Measurements from ENCODE around the gene PDHX. TPM values are rescaled to one million over a fixed set of nuclear protein-coding genes. Genes with fewer than 3 reads are reported as not detected.

The PDHX gene
- total and polyA plus RNA-seq, 4 donors = 45.9 to 51.1 (median 47.0) TPM

GRCh38 chr11:34926101-34926830, 9.8 kb downstream of the PDHX start:
- H3K27ac ChIP-seq (ENCODE audit: low read depth, low read length) = no peak overlapping the region
- no peaks in the 10 kb centered on the region for H3K9me3 ChIP-seq (ENCODE audit: control insufficient read depth, insufficient read depth, low read length)
- no peaks in the 10 kb centered on the region for H3K27me3 ChIP-seq (ENCODE audit: control insufficient read depth, insufficient read depth, low read length)
- DNase-seq (ENCODE audit: low read depth in 4 of 6, low spot score in 6 of 6) = peak in 5 of 6 donors; percentile 42 to 93 (median 54)
- H3K4me3 ChIP-seq (ENCODE audit: low read depth, low read length) = no peak overlapping the region
- no peaks in the 10 kb centered on the region for H3K4me1 ChIP-seq (ENCODE audit: control insufficient read depth, insufficient read depth, low read length)
- WGBS (ENCODE audit: insufficient coverage) = no CpG with 5 or more reads among the region's 2 CpGs
- H3K36me3 ChIP-seq (ENCODE audit: control insufficient read depth, insufficient read depth, low read length) = no peaks in the 10 kb centered on the region

GRCh38 chr11:34926831-34927132, 10.4 kb downstream of the PDHX start:
- DNase-seq (ENCODE audit: low read depth in 4 of 6, low spot score in 6 of 6) = no peak
- Histone ChIP-seq H3K4me3 (ENCODE audit: low read depth, low read length) (no peak overlapping the region), H3K27me3 (ENCODE audit: control insufficient read depth, insufficient read depth, low read length) (no peaks in the 10 kb centered on the region), H3K36me3 (ENCODE audit: control insufficient read depth, insufficient read depth, low read length) (no peaks in the 10 kb centered on the region), H3K9me3 (ENCODE audit: control insufficient read depth, insufficient read depth, low read length) (no peaks in the 10 kb centered on the region), H3K27ac (ENCODE audit: low read depth, low read length) (no peak overlapping the region), H3K4me1 (ENCODE audit: control insufficient read depth, insufficient read depth, low read length) (no peaks in the 10 kb centered on the region)

DNA sequence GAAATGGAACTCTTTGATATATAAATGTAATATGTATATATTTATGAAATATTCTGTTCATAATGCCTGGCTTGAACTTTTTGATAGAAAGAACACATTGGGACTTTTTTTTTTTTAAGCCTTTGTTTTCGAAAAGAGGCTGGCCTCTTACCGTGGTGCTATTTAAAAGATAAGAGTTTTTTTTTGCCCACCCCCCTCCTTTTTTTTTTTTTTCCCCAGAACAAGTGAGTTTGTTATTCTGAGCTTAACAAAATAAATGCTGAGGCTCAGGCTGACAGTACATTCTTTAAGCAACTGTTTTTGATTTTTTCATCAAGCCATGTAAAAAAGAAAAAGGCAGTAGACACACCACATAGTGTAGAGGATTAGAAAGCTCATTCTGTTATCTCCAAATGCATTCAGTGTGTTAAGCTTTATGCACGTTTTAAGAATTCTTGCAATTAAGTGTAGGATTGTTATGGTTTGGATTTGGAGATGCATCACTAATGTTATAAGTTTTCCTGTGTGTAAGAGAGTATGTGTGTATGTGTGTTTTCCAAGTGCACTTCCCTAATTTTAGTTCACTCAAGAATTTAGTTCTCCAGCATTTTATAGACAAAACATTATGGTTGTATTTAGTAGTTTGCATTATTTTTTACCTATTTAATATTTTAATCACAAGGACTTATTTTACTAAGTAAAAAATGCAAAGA, 12.0 kb downstream of the PDHX start:
- Histone ChIP-seq H3K27me3 (ENCODE audit: control insufficient read depth, insufficient read depth, low read length) (no peaks in the 10 kb centered on the region), H3K36me3 (ENCODE audit: control insufficient read depth, insufficient read depth, low read length) (no peaks in the 10 kb centered on the region), H3K9me3 (ENCODE audit: control insufficient read depth, insufficient read depth, low read length) (no peaks in the 10 kb centered on the region), H3K4me1 (ENCODE audit: control insufficient read depth, insufficient read depth, low read length) (no peaks in the 10 kb centered on the region), H3K4me3 (ENCODE audit: low read depth, low read length) (no peak overlapping the region), H3K27ac (ENCODE audit: low read depth, low read length) (no peak overlapping the region)
- DNase-seq (ENCODE audit: low read depth in 4 of 6, low spot score in 6 of 6) = no peak
- no CpG with 5 or more reads among the region's 3 CpGs for WGBS (ENCODE audit: insufficient coverage)

- H3K36me3 ChIP-seq (ENCODE audit: control insufficient read depth, insufficient read depth, low read length) = no peaks in the 10 kb centered on the region
- no peaks in the 10 kb centered on the region for H3K27me3 ChIP-seq (ENCODE audit: control insufficient read depth, insufficient read depth, low read length)
- no peak for DNase-seq (ENCODE audit: low read depth in 4 of 6, low spot score in 6 of 6)
- no peaks in the 10 kb centered on the region for H3K4me1 ChIP-seq (ENCODE audit: control insufficient read depth, insufficient read depth, low read length)
- H3K4me3 ChIP-seq (ENCODE audit: low read depth, low read length) = no peak overlapping the region
- no peaks in the 10 kb centered on the region for H3K9me3 ChIP-seq (ENCODE audit: control insufficient read depth, insufficient read depth, low read length)
- WGBS (ENCODE audit: insufficient coverage) = 80% methylated on average over 1 of the region's 7 CpGs
- no peak overlapping the region for H3K27ac ChIP-seq (ENCODE audit: low read depth, low read length)
These were observed 12.7 kb downstream of the PDHX start for GRCh38 chr11:34928960-34929680.

GRCh38 chr11:34929794-34930763, 13.7 kb downstream of the PDHX start:
- 93% methylated on average over 10 of the region's 11 CpGs for WGBS (ENCODE audit: insufficient coverage)
- H3K36me3 ChIP-seq (ENCODE audit: control insufficient read depth, insufficient read depth, low read length) = no peaks in the 10 kb centered on the region
- DNase-seq (ENCODE audit: low read depth in 4 of 6, low spot score in 6 of 6) = no peak
- no peaks in the 10 kb centered on the region for H3K9me3 ChIP-seq (ENCODE audit: control insufficient read depth, insufficient read depth, low read length)
- no peak overlapping the region for H3K4me3 ChIP-seq (ENCODE audit: low read depth, low read length)
- H3K27ac ChIP-seq (ENCODE audit: low read depth, low read length) = no peak overlapping the region
- H3K4me1 ChIP-seq (ENCODE audit: control insufficient read depth, insufficient read depth, low read length) = no peaks in the 10 kb centered on the region
- H3K27me3 ChIP-seq (ENCODE audit: control insufficient read depth, insufficient read depth, low read length) = no peaks in the 10 kb centered on the region

- no peak overlapping the region for H3K4me3 ChIP-seq (ENCODE audit: low read depth, low read length)
- peaks cover 4% of the 10 kb centered on the region for H3K36me3 ChIP-seq (ENCODE audit: control insufficient read depth, insufficient read depth, low read length)
- H3K27ac ChIP-seq (ENCODE audit: low read depth, low read length) = no peak overlapping the region
- WGBS (ENCODE audit: insufficient coverage) = 93% methylated on average over 4 of the region's 6 CpGs
- no peak for DNase-seq (ENCODE audit: low read depth in 4 of 6, low spot score in 6 of 6)
- H3K27me3 ChIP-seq (ENCODE audit: control insufficient read depth, insufficient read depth, low read length) = no peaks in the 10 kb centered on the region
- H3K9me3 ChIP-seq (ENCODE audit: control insufficient read depth, insufficient read depth, low read length) = no peaks in the 10 kb centered on the region
- no peaks in the 10 kb centered on the region for H3K4me1 ChIP-seq (ENCODE audit: control insufficient read depth, insufficient read depth, low read length)
These were observed 20.7 kb downstream of the PDHX start for GRCh38 chr11:34936945-34937629.

DNA sequence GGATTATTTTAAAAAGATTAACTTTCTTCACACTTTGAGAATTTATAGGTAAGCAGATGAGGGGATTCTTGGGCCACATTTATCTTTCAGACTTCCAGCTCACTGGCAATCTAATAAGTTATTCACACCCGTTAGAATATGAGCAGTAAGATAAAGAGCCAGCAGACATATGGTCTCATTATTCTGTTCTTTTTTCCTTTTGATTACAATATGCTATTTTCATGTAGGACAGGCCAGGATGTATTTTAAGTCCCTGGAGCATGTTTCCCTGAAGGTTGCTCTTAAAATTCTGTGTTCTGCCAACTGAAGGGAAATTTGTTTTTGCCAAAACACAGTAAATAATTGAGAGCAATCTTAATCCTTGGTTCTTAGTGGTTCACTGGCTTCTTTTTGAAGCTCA, 22.2 kb downstream of the PDHX start:
- H3K27ac ChIP-seq (ENCODE audit: low read depth, low read length) = no peak overlapping the region
- WGBS (ENCODE audit: insufficient coverage) = no CpG with 5 or more reads among the region's 1 CpG
- peak in 2 of 6 donors; percentile 22 to 67 for DNase-seq (ENCODE audit: low read depth in 4 of 6, low spot score in 6 of 6)
- no peaks in the 10 kb centered on the region for H3K27me3 ChIP-seq (ENCODE audit: control insufficient read depth, insufficient read depth, low read length)
- no peak overlapping the region for H3K4me3 ChIP-seq (ENCODE audit: low read depth, low read length)
- H3K36me3 ChIP-seq (ENCODE audit: control insufficient read depth, insufficient read depth, low read length) = peaks cover 4% of the 10 kb centered on the region
- H3K4me1 ChIP-seq (ENCODE audit: control insufficient read depth, insufficient read depth, low read length) = no peaks in the 10 kb centered on the region
- H3K9me3 ChIP-seq (ENCODE audit: control insufficient read depth, insufficient read depth, low read length) = no peaks in the 10 kb centered on the region

DNA sequence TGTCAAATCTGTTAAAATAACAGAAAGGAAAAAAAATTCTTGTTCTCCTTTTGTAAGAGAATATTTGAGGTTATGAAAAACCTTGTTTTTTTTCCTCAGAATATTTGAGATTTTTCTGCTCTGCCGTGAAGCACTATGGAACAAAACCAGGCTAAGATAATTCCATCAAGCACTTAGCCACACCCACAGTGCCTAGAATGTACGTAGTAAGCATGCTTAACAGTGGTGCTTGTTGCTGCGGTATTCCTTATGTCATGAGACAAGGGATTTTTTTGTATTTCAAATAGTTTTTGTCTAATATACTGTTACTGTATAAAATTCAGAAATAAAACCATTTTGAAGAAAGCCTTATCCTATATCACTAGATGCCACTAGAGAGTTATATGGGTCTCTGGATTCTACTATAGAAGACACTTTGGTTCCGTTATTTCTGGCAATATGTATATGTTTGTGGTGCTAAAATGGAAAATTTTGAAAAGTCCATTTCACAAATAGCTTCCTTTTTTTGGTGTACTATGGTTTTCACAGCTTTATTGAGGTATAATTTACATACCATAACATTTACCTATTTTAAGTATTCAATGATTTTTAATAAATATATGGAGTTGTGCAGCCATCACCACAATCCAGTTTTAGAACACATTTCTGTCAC, 23.7 kb downstream of the PDHX start:
- Histone ChIP-seq H3K27me3 (ENCODE audit: control insufficient read depth, insufficient read depth, low read length) (no peaks in the 10 kb centered on the region), H3K9me3 (ENCODE audit: control insufficient read depth, insufficient read depth, low read length) (no peaks in the 10 kb centered on the region), H3K4me1 (ENCODE audit: control insufficient read depth, insufficient read depth, low read length) (no peaks in the 10 kb centered on the region), H3K4me3 (ENCODE audit: low read depth, low read length) (no peak overlapping the region), H3K36me3 (ENCODE audit: control insufficient read depth, insufficient read depth, low read length) (peaks cover 4% of the 10 kb centered on the region), H3K27ac (ENCODE audit: low read depth, low read length) (no peak overlapping the region)
- DNase-seq (ENCODE audit: low read depth in 4 of 6, low spot score in 6 of 6) = peak in 1 of 6 donors; percentile 45
- no CpG with 5 or more reads among the region's 4 CpGs for WGBS (ENCODE audit: insufficient coverage)
